GM23338 (cell line): ENCODE data around the gene IL1RL1.

Experiments used
- CREB1 ChIP-seq: fragments of 250-450 bp; sonication (Bioruptor Pico); IDR thresholded peaks from 2 replicates; pipeline ENCODE4 v1.5.0; 2020; ENCODE audit warnings: low read depth, mild to moderate bottlenecking, moderate library complexity
- CTCF ChIP-seq, 2 experiments: fragments of 200-600 bp in 1 of 2; sonication (generic) in 1 of 2; conservative IDR thresholded peaks; 2 replicates each; pipeline versions ENCODE4 v1.5.1 to v1.6.1; 2016 to 2017; ENCODE audit warnings: antibody characterized with exemption in 2 of 2, low read depth in 2 of 2, mild to moderate bottlenecking in 2 of 2, moderate library complexity in 1 of 2
- ETS1 ChIP-seq: IDR thresholded peaks from 2 replicates; pipeline ENCODE4 v1.6.1; 2016; ENCODE audit warnings: antibody characterized with exemption
- EZH2 ChIP-seq: fragments of 200-600 bp; sonication (generic); IDR thresholded peaks from one replicate; pipeline ENCODE4 v1.8.0; 2017; ENCODE audit warnings: antibody characterized with exemption, mild to moderate bottlenecking, low read depth; ENCODE audit not compliant: unreplicated experiment
- EZH2phosphoT487 ChIP-seq: fragments of 200-600 bp; sonication (generic); IDR thresholded peaks from one replicate; pipeline ENCODE4 v1.8.1; 2018; ENCODE audit warnings: antibody characterized with exemption; ENCODE audit not compliant: unreplicated experiment
- JUNB ChIP-seq: IDR thresholded peaks from one replicate; pipeline ENCODE4 v1.6.1; 2016; ENCODE audit warnings: antibody characterized with exemption; ENCODE audit not compliant: unreplicated experiment
- NANOG ChIP-seq: IDR thresholded peaks from 2 replicates; pipeline ENCODE4 v1.6.1; 2016; ENCODE audit warnings: antibody characterized with exemption, borderline replicate concordance
- POLR2AphosphoS5 ChIP-seq: IDR thresholded peaks from 2 replicates; pipeline ENCODE4 v1.6.1; 2016; ENCODE audit warnings: antibody characterized with exemption, low read depth
- REST ChIP-seq: IDR thresholded peaks from one replicate; pipeline ENCODE4 v1.6.1; 2018; ENCODE audit warnings: antibody characterized with exemption; ENCODE audit not compliant: unreplicated experiment
- STAT1 ChIP-seq: IDR thresholded peaks from one replicate; pipeline ENCODE4 v1.6.1; 2016; ENCODE audit warnings: antibody characterized with exemption; ENCODE audit not compliant: unreplicated experiment
- ZNF114 ChIP-seq: fragments of 250-450 bp; sonication (Bioruptor Pico); IDR thresholded peaks from 2 replicates; pipeline ENCODE4 v1.5.0; 2020; ENCODE audit warnings: mild to moderate bottlenecking, moderate library complexity
- ZNF331 ChIP-seq: fragments of 250-450 bp; sonication (Bioruptor Pico); IDR thresholded peaks from 2 replicates; pipeline ENCODE4 v1.5.0; 2020; ENCODE audit warnings: low read depth, mild to moderate bottlenecking, moderate library complexity

GRCh38 chr2:102313471-102313870 is 2.1 kb downstream of the IL1RL1 start:
- TF ChIP-seq POLR2AphosphoS5 = no peak
- no peak for TF ChIP-seq EZH2
- TF ChIP-seq CTCF (conservative IDR thresholded peaks at IDR 0.05; ENCODE audit: low read depth in 2 of 2) = no peak
- TF ChIP-seq ZNF331 = no peak
- TF ChIP-seq REST = no peak
- no peak for TF ChIP-seq CREB1 (CRISPR knock-in tag)
- no peak for TF ChIP-seq EZH2phosphoT487
- no peak for TF ChIP-seq JUNB
- TF ChIP-seq STAT1 = no peak
- TF ChIP-seq NANOG = no peak
- no peak for TF ChIP-seq ZNF114 (CRISPR knock-in tag)
- TF ChIP-seq ETS1 = no peak
